PC-3 (cell line): ENCODE results near the gene FMNL2.

Source experiments
- EZH2 ChIP-seq: fragments of 300-600 bp; sonication (generic); IDR thresholded peaks from one replicate; pipeline ENCODE4 v1.6.1; 2017; ENCODE audit warnings: antibody characterized with exemption, mild to moderate bottlenecking, low read length; ENCODE audit not compliant: unreplicated experiment
- EZH2phosphoT487 ChIP-seq: fragments of 300-600 bp; sonication (generic); IDR thresholded peaks from 2 replicates; pipeline ENCODE4 v1.6.1; 2018; ENCODE audit warnings: mild to moderate bottlenecking, antibody characterized with exemption, low read length, borderline replicate concordance
- TF ChIP-seq, protein P1 (sequence below): fragments of 300-600 bp; sonication (generic); conservative IDR thresholded peaks from 2 replicates; pipeline ENCODE4 v1.5.1; 2017; ENCODE audit warnings: antibody characterized with exemption, low read depth, mild to moderate bottlenecking, low read length

DNA sequence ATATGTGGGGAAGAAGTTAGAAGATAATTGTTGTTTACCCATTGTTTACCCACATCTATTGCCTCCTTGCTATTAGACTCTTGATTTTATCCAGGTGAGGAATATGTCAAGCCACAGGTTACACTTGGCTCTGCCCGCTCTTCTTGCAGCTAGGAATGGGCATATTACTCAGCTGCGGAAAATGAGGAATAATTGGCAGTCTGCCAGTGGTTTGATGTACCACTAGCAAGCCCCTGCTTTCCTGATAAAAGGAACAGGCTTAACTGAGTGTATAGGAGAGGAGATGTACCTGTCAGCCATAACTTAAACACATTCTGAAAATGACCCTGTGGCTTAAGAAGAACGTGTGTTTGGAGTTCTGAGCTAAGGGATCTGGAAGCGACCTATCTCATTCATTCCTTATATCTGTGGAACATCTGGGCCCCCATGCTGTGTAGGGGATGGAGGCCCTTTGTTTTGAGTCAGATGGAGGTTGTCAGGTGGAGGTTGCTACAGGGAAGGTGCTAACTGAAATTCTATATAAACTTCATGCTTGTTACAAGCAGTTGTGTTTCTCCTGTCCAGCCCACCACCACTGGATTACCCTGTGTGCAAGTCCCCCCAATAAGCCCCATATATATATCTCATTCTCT lies 4.6 kb upstream of the FMNL2 start:
- TF ChIP-seq EZH2 (no peak), EZH2phosphoT487 (no peak)
- TF ChIP-seq, protein P1, sequence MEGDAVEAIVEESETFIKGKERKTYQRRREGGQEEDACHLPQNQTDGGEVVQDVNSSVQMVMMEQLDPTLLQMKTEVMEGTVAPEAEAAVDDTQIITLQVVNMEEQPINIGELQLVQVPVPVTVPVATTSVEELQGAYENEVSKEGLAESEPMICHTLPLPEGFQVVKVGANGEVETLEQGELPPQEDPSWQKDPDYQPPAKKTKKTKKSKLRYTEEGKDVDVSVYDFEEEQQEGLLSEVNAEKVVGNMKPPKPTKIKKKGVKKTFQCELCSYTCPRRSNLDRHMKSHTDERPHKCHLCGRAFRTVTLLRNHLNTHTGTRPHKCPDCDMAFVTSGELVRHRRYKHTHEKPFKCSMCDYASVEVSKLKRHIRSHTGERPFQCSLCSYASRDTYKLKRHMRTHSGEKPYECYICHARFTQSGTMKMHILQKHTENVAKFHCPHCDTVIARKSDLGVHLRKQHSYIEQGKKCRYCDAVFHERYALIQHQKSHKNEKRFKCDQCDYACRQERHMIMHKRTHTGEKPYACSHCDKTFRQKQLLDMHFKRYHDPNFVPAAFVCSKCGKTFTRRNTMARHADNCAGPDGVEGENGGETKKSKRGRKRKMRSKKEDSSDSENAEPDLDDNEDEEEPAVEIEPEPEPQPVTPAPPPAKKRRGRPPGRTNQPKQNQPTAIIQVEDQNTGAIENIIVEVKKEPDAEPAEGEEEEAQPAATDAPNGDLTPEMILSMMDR: no peak
